ENCODE results near the gene TADA1.
"Not testable (repeated sequence)": the region's sequence is repeated elsewhere in the genome, so short reads cannot be mapped to it uniquely, and the experiment has no call there.

The TADA1 gene

GRCh38 chr1:166843769-166844596 lies 32.1 kb downstream of the TADA1 start:
- FAIRE-seq (no peak), DNase-seq (ENCODE audit: low spot score) (no peak)

DNA sequence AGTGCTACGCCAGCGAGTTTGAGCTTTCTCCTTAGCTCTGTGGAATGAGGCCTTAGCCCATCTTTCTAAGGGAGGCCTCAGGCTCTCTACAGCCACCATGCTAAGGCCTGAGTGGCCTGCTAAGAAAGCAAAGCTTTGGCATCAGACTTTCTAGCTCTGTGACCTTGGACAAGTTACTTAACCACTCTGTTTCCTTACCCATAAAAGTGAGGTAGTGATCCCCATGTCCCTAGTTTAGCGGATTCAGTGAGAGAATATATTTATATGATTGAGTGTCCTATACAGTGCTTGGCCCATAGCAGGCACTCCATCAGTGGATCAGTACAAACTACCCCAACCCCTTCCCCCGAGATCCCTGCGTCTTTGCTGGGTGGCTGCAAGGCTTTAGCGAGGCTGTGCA lies 32.7 kb downstream of the TADA1 start:
- FAIRE-seq (no peak), DNase-seq (ENCODE audit: low spot score) (no peak)

- no peak for DNase-seq (ENCODE audit: low spot score)
Measured at GRCh38 chr1:166840309-166841274, 35.5 kb downstream of the TADA1 start.

DNA sequence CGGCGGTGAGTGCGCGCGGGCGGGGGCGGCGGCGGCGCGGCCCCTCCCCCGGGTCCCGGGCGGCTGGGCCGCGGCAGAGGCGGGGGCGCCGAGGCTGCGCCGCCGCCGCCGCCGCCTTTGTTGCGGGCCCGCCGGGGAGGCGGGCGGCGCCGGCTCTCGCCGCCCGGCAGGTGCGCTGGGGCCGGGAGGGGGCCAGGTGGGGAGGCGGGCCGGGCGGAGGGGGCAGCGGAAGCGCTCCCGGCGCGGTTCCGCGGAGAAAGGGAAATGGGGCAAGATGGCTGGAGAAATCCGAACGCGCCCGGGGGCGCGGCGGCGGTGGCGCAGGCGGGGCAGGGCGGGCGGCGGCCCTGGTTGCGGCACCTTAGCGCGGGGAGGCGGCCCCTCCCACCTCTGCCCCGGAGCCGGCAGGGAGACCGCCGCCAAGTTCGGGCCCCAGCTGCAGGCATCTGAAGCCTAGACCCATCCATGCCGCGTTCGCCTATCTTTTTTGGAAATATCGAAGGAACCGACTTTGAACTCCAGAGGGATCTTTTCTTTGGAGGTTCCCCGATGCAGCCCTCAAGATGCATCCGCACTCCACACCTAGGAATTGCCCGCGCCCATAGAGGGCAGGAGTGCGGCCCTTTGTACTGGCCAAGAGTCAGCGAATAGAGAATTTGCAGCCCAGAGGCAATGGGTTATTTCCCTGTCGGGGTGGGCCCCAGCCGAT lies 36.3 kb downstream of the TADA1 start:
- DNase-seq (ENCODE audit: low spot score) (no peak), FAIRE-seq (no peak)

More at GRCh38 chr1:166840309-166841274, 35.5 kb downstream of the TADA1 start:
- no peak for FAIRE-seq

DNA sequence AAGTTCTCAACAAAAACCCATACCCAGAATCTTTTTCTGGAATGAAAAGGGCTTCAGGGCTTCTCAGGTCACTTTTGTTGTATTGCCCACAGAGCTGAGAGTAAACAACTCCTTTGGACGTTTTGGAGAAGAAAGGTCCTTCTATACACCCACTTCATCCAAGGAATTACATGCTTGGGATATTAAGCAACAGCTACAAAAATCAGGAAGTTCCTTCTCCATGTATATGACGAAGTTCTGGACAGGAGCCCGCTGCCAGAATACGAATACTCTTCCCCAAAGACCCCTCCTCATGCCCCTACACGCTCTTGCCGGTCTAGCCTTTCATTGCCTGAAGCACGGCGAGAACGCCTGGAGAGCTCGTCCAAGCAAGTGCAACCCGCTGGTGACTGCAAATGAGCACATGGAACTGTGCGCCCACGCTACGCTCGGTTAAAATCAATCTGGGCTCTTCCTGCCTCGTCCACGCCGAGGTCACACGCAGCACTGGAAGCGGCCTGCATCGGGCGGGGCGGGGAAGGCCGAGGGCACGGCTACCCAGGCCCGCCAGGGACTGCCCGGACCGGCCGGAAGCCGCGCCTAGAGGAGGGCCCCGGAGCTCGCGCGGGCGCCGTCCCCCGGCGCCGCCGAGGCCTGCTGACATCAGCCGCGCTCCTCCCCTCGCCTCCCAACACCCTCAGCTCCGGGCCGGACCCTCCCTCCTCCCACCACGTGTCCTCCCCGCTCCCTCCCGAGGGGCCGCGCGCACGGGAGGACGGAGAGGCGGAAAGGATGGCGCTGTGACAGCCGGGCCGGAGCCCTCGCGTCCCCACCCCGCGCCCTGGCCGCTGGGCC lies 37.1 kb downstream of the TADA1 start, which contains the start of gene POGK:
Gene POGK, plus strand, starts transcription at position 710 of the 834 bp plus-strand sequence. CDS start 1,482 bp downstream, outside the sequence.
- FAIRE-seq: no peak
- DNase-seq (ENCODE audit: low spot score): peak; percentile 74

DNA sequence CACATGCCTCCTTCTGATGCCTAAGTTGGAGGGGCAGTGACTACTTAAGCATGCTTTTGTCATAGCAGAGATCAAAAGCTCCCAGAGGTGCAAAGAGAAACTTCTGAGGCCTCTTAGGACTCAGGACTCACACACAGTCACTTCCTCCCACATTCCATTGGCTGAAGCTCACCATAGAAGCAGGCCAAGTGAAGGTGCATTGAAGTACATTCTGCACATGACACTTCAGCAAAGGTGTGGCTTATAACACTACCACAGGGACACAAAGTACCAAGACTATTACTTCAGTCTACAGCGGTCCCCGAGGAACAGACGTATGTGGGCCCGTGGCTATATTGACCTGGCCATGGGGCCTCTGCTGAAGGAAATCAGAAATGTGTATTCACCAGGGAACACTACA lies 39.3 kb downstream of the TADA1 start:
- FAIRE-seq (no peak), DNase-seq (ENCODE audit: low spot score) (no peak)

GRCh38 chr1:166829762-166830161 lies 46.3 kb downstream of the TADA1 start:
- FAIRE-seq; DNase-seq (ENCODE audit: low spot score): not testable (repeated sequence)

GRCh38 chr1:166827426-166827825 lies 48.6 kb downstream of the TADA1 start:
- FAIRE-seq: no peak
- DNase-seq (ENCODE audit: low spot score): no peak

- DNase-seq (ENCODE audit: low spot score) (no peak), FAIRE-seq (no peak)
Measured at GRCh38 chr1:166822385-166822784, 53.7 kb downstream of the TADA1 start.

- FAIRE-seq (no peak), DNase-seq (ENCODE audit: low spot score) (no peak)
Measured at GRCh38 chr1:166819974-166820373, 56.1 kb downstream of the TADA1 start.

DNA sequence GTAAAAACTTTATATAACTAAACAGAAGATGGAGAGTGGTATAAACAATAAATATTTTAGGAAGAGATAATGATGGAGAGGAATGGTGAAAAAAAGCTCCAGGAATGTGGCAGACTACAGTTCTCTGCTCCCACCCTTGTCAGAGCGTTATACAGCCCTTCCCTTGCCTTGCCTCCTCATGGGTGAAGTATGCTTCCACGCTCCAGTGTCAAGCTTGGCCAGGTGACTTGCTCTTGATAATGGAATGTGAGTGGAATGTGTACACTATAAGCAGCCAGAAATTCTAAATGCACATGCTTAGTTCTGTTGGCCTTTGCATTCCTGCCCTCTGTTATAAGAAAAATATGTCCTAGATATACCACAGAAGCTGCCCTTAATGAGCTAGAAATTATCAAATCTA lies 61.5 kb downstream of the TADA1 start:
- FAIRE-seq (no peak), DNase-seq (ENCODE audit: low spot score) (no peak)

- peak; percentile 68 for FAIRE-seq
- DNase-seq (ENCODE audit: low spot score): no peak
Measured at GRCh38 chr1:166813508-166814223, 62.4 kb downstream of the TADA1 start.

- FAIRE-seq (no peak), DNase-seq (ENCODE audit: low spot score) (no peak)
Measured at GRCh38 chr1:166811691-166812090, 64.4 kb downstream of the TADA1 start.

DNA sequence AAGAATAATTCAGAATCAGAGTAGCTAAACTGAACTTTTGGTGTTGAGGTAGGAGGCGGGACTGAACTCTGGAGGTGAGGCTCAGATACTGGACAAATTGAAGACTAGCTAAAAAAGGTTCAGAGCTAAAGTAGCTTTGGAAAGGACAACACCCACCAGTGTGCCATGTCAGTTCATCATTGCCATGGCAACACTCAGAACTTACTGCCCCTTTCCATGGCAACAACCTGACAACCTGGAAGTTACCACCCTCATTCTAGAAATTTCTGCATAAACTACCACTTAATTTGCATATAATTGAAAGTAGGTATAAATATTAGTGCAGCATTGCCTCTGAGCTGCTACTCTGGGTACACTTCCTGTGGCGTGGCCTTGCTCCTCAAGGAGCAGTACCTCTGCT lies 67.1 kb downstream of the TADA1 start:
- FAIRE-seq (no peak), DNase-seq (ENCODE audit: low spot score) (no peak)
